Measurements from ENCODE around the gene PARD6B.

Gene PARD6B

GRCh38 chr20:50717974-50718761, 13.2 kb upstream of the PARD6B start:
- TF ChIP-seq CTCF (IDR thresholded peaks at IDR 0.05; ENCODE audit: borderline replicate concordance, extremely low read depth, low read length, poor library complexity, severe bottlenecking) (no peak), EZH2 (IDR thresholded peaks at IDR 0.05; ENCODE audit: borderline replicate concordance, low read depth, low read length, severe bottlenecking) (no peak)
- Histone ChIP-seq H2AFZ (ENCODE audit: low read depth, low read length) (no peak overlapping the region), H3K9me3 (ENCODE audit: insufficient read depth, low read length, severe bottlenecking) (no peaks in the 10 kb centered on the region), H3K27me3 (ENCODE audit: insufficient read depth, low read length, poor library complexity) (peaks cover 9% of the 10 kb centered on the region), H3K27ac (ENCODE audit: low read length) (no peak overlapping the region), H3K4me3 (ENCODE audit: low read depth in 1 of 2, low read length in 2 of 2) (no peak overlapping the region), H3K79me2 (ENCODE audit: insufficient read depth, low read length) (no peaks in the 10 kb centered on the region), H3K36me3 (ENCODE audit: insufficient read depth, low read length) (no peaks in the 10 kb centered on the region), H3K4me2 (ENCODE audit: insufficient read depth, low read length) (no peak overlapping the region), H3K4me1 (ENCODE audit: insufficient read depth, low read length) (no peaks in the 10 kb centered on the region), H3K9ac (ENCODE audit: low read depth, low read length) (no peak overlapping the region), H4K20me1 (ENCODE audit: insufficient read depth, low read length) (no peaks in the 10 kb centered on the region; the same call in 1 of the 2 replicates)
- no peak for DNase-seq
- ATAC-seq (ENCODE audit: insufficient read depth, low read depth): no peak

- no peaks in the 10 kb centered on the region for H3K9me3 ChIP-seq (ENCODE audit: insufficient read depth, low read length, severe bottlenecking)
- no peak overlapping the region for H2AFZ ChIP-seq (ENCODE audit: low read depth, low read length)
- H3K27ac ChIP-seq (ENCODE audit: low read length): no peak overlapping the region
- H4K20me1 ChIP-seq (ENCODE audit: insufficient read depth, low read length): no peaks in the 10 kb centered on the region
- H3K27me3 ChIP-seq (ENCODE audit: insufficient read depth, low read length, poor library complexity): peaks cover 9% of the 10 kb centered on the region
- H3K4me2 ChIP-seq (ENCODE audit: insufficient read depth, low read length): no peak overlapping the region
- H3K36me3 ChIP-seq (ENCODE audit: insufficient read depth, low read length): no peaks in the 10 kb centered on the region
- DNase-seq (no peak), ATAC-seq (ENCODE audit: insufficient read depth, low read depth) (no peak)
- no peaks in the 10 kb centered on the region for H3K4me1 ChIP-seq (ENCODE audit: insufficient read depth, low read length)
- no peak for TF ChIP-seq EZH2 (IDR thresholded peaks at IDR 0.05; ENCODE audit: borderline replicate concordance, low read depth, low read length, severe bottlenecking)
- H3K9ac ChIP-seq (ENCODE audit: low read depth, low read length): no peak overlapping the region
- H3K79me2 ChIP-seq (ENCODE audit: insufficient read depth, low read length): no peaks in the 10 kb centered on the region
- H3K4me3 ChIP-seq (ENCODE audit: low read depth in 1 of 2, low read length in 2 of 2): no peak overlapping the region
These were observed 12.1 kb upstream of the PARD6B start for GRCh38 chr20:50719328-50719727.

- Histone ChIP-seq H2AFZ (ENCODE audit: low read depth, low read length) (no peak overlapping the region), H4K20me1 (ENCODE audit: insufficient read depth, low read length) (no peaks in the 10 kb centered on the region), H3K9ac (ENCODE audit: low read depth, low read length) (no peak overlapping the region), H3K27ac (ENCODE audit: low read length) (no peak overlapping the region), H3K27me3 (ENCODE audit: insufficient read depth, low read length, poor library complexity) (peaks cover 9% of the 10 kb centered on the region), H3K79me2 (ENCODE audit: insufficient read depth, low read length) (no peaks in the 10 kb centered on the region), H3K4me3 (ENCODE audit: low read depth in 1 of 2, low read length in 2 of 2) (no peak overlapping the region), H3K9me3 (ENCODE audit: insufficient read depth, low read length, severe bottlenecking) (no peaks in the 10 kb centered on the region), H3K4me1 (ENCODE audit: insufficient read depth, low read length) (no peaks in the 10 kb centered on the region), H3K4me2 (ENCODE audit: insufficient read depth, low read length) (no peak overlapping the region), H3K36me3 (ENCODE audit: insufficient read depth, low read length) (no peaks in the 10 kb centered on the region)
- TF ChIP-seq EZH2 (IDR thresholded peaks at IDR 0.05; ENCODE audit: borderline replicate concordance, low read depth, low read length, severe bottlenecking) (no peak), CTCF (IDR thresholded peaks at IDR 0.05; ENCODE audit: borderline replicate concordance, extremely low read depth, low read length, poor library complexity, severe bottlenecking) (no peak)
- DNase-seq (no peak), ATAC-seq (ENCODE audit: insufficient read depth, low read depth) (no peak)
These were observed 11.4 kb upstream of the PARD6B start for GRCh38 chr20:50720026-50720425.

GRCh38 chr20:50720582-50720981, 10.8 kb upstream of the PARD6B start:
- Histone ChIP-seq H3K36me3 (ENCODE audit: insufficient read depth, low read length) (no peaks in the 10 kb centered on the region), H3K9ac (ENCODE audit: low read depth, low read length) (no peak overlapping the region), H2AFZ (ENCODE audit: low read depth, low read length) (no peak overlapping the region), H3K79me2 (ENCODE audit: insufficient read depth, low read length) (no peaks in the 10 kb centered on the region), H4K20me1 (ENCODE audit: insufficient read depth, low read length) (no peaks in the 10 kb centered on the region), H3K4me2 (ENCODE audit: insufficient read depth, low read length) (no peak overlapping the region), H3K4me3 (ENCODE audit: low read depth in 1 of 2, low read length in 2 of 2) (no peak overlapping the region), H3K27me3 (ENCODE audit: insufficient read depth, low read length, poor library complexity) (peaks cover 9% of the 10 kb centered on the region), H3K4me1 (ENCODE audit: insufficient read depth, low read length) (no peaks in the 10 kb centered on the region), H3K27ac (ENCODE audit: low read length) (no peak overlapping the region), H3K9me3 (ENCODE audit: insufficient read depth, low read length, severe bottlenecking) (no peaks in the 10 kb centered on the region)
- DNase-seq: no peak
- TF ChIP-seq CTCF (IDR thresholded peaks at IDR 0.05; ENCODE audit: borderline replicate concordance, extremely low read depth, low read length, poor library complexity, severe bottlenecking) (no peak), EZH2 (IDR thresholded peaks at IDR 0.05; ENCODE audit: borderline replicate concordance, low read depth, low read length, severe bottlenecking) (no peak)
- ATAC-seq (ENCODE audit: insufficient read depth, low read depth): no peak
